ENCODE measurements around the gene HIRA. TPM values are rescaled to one million over a fixed set of nuclear protein-coding genes. Genes with fewer than 3 reads are reported as not detected.

HIRA gene
- total and polyA plus RNA-seq, 2 of the 8 experiments (the other 6 are each of a cell fraction or from before 2014, with no cell fraction given) = 34.9 to 67.2 TPM

GRCh38 chr22:19351604-19352003 lies 79.9 kb downstream of the HIRA start:
- no peak for FAIRE-seq
- peaks cover 10 to 65% (median 42%) of the 10 kb centered on the region in 4 experiments for H3K36me3 ChIP-seq (ENCODE audit: control insufficient read depth in 2 of 4, insufficient read depth in 4 of 4, low read length in 3 of 4)

More at GRCh38 chr22:19351604-19352003, 79.9 kb downstream of the HIRA start:
- 85% methylated on average over 6 of the region's 6 CpGs; no CpG with 5 or more reads in 1 of the 2 experiments for WGBS, 2 experiments (ENCODE audit: extremely low coverage in 1 of 2, insufficient coverage in 1 of 2, insufficient read length in 1 of 2, insufficient replicate concordance in 2 of 2, low coverage in 1 of 2, low lambda C conversion rate in 2 of 2, missing lambda C conversion rate in 1 of 2)
- ChIA-PET CTCF (ENCODE audit: partially characterized antibody) (no interaction called here), POLR2A (ENCODE audit: partially characterized antibody) (no interaction called here)
- Histone ChIP-seq H3K27me3 (replicated peaks in 1 of 4; ENCODE audit: control insufficient read depth in 3 of 4, extremely low read depth in 1 of 4, insufficient read depth in 3 of 4, low read length in 3 of 4) (no peaks in the 10 kb centered on the region), H2BK20ac (ENCODE audit: low read length) (no peak overlapping the region), H3K14ac (ENCODE audit: insufficient read length) (no peak overlapping the region), H2AK5ac (ENCODE audit: low read depth, low read length) (no peak overlapping the region), H4K91ac (replicated peaks; ENCODE audit: insufficient read length, low read length) (no peak overlapping the region), H4K20me1 (replicated peaks in 1 of 2; ENCODE audit: control insufficient read depth in 1 of 2, insufficient read depth in 2 of 2, low read length in 2 of 2) (peaks cover 3 to 5% of the 10 kb centered on the region in 2 experiments), H2AFZ (ENCODE audit: low read length) (no peak overlapping the region), H4K5ac (ENCODE audit: insufficient read length, low read depth, low read length) (no peak overlapping the region), H4K8ac (ENCODE audit: extremely low read depth, insufficient read depth, low read length) (no peak overlapping the region), H3K23ac (ENCODE audit: insufficient read length) (no peak overlapping the region), H3K9me3 (ENCODE audit: insufficient read depth in 2 of 2, low read depth in 1 of 2, low read length in 1 of 2) (no peaks in the 10 kb centered on the region), H2BK120ac (replicated peaks; ENCODE audit: low read depth, low read length) (no peak overlapping the region), H3K4ac (replicated peaks; ENCODE audit: insufficient read length, low read depth, low read length) (no peak overlapping the region), H3K4me3 (ENCODE audit: extremely low read depth in 1 of 4, insufficient read depth in 2 of 4, low read depth in 3 of 4, low read length in 4 of 4) (no peak overlapping the region), H3K79me1 (ENCODE audit: low read depth, low read length) (no peaks in the 10 kb centered on the region; the same call in 1 of the 2 replicates), H3K4me2 (ENCODE audit: insufficient read depth in 1 of 2, low read depth in 2 of 2, low read length in 2 of 2) (no peak overlapping the region), H3K56ac (replicated peaks; ENCODE audit: insufficient read length, low read depth, low read length) (no peak overlapping the region), H3K18ac (ENCODE audit: extremely low read depth, low read length) (no peak overlapping the region), H2BK12ac (ENCODE audit: low read depth, low read length) (no peak overlapping the region), H3K4me1 (replicated peaks in 1 of 4; ENCODE audit: control insufficient read depth in 3 of 4, insufficient read depth in 4 of 4, low read length in 3 of 4) (no peaks in the 10 kb centered on the region), H3K23me2 (ENCODE audit: low read depth, low read length) (no peaks in the 10 kb centered on the region), H2BK15ac (ENCODE audit: low read length) (no peak overlapping the region), H2BK5ac (ENCODE audit: low read depth, low read length) (no peak overlapping the region), H3K79me2 (ENCODE audit: control insufficient read depth in 1 of 2, insufficient read depth in 2 of 2, low read length in 2 of 2) (no peaks in the 10 kb centered on the region), H3K9ac (replicated peaks in 1 of 4; ENCODE audit: extremely low read depth in 1 of 4, low read depth in 3 of 4, low read length in 3 of 4) (no peak overlapping the region), H3K27ac (ENCODE audit: low read depth, low read length) (no peak overlapping the region)
- TF ChIP-seq BCL11A (IDR thresholded peaks at IDR 0.05; ENCODE audit: low read depth in 2 of 2, low read length in 2 of 2) = no peak
- no peak for TF ChIP-seq CTBP2 (IDR thresholded peaks at IDR 0.05; ENCODE audit: borderline replicate concordance, insufficient read depth, insufficient read length, low read length)
- TF ChIP-seq MAFK (IDR thresholded peaks at IDR 0.05; ENCODE audit: low read depth, low read length) = no peak
- no peak for TF ChIP-seq POLR2A (IDR thresholded peaks at IDR 0.05; ENCODE audit: control extremely low read depth in 1 of 2, low read depth in 2 of 2, low read length in 2 of 2)
- TF ChIP-seq NANOG (IDR thresholded peaks at IDR 0.05; ENCODE audit: insufficient read depth, low read depth, low read length, poor library complexity, severe bottlenecking) = no peak
- TF ChIP-seq SRF (IDR thresholded peaks at IDR 0.05; ENCODE audit: low read depth, low read length) = no peak
- TF ChIP-seq KDM5A (IDR thresholded peaks at IDR 0.05; ENCODE audit: low read length) = no peak
- DNase-seq (ENCODE audit: low read depth in 1 of 2, low spot score in 2 of 2) = no peak
